Cerebellar cortex (tissue), 1 donor: Measurements from ENCODE around the gene POLR1A.

ENCODE experiments used
- DNase-seq: peaks from one replicate; pipeline ENCODE4 v3.0.0-alpha.2; 2015; ENCODE audit warnings: low spot score

POLR1A gene

DNA sequence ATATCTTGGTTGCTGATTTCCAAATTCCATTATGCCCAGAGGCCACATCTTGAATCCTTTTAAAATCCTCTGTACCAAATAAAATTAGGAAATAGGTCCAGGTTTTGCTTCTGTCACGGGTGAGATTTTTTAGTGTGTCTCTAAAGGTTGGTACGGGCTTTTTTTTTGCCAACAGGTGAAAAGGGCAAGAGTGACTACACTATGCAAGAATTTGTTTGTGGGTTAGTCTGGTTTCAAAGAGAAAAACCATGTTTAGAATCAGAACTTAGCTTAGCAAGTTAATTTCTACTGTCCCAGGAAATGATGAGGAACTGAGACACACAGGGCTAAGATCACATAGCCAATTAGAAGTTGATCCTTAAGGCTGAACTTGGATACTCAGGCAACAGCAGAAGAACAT lies 41.7 kb downstream of the POLR1A start:
- no peak for DNase-seq

GRCh38 chr2:86062043-86062442 lies 43.6 kb downstream of the POLR1A start:
- no peak for DNase-seq

- DNase-seq: no peak
Observed at GRCh38 chr2:86056590-86057331, 48.9 kb downstream of the POLR1A start.

GRCh38 chr2:86055314-86055713 lies 50.4 kb downstream of the POLR1A start:
- no peak for DNase-seq

GRCh38 chr2:86054535-86055082 lies 51.1 kb downstream of the POLR1A start:
- no peak for DNase-seq

GRCh38 chr2:86053166-86053565 lies 52.5 kb downstream of the POLR1A start:
- DNase-seq: no peak

GRCh38 chr2:86052676-86053075 lies 53.0 kb downstream of the POLR1A start:
- DNase-seq: no peak

GRCh38 chr2:86052265-86052664 lies 53.4 kb downstream of the POLR1A start:
- DNase-seq: no peak

DNA sequence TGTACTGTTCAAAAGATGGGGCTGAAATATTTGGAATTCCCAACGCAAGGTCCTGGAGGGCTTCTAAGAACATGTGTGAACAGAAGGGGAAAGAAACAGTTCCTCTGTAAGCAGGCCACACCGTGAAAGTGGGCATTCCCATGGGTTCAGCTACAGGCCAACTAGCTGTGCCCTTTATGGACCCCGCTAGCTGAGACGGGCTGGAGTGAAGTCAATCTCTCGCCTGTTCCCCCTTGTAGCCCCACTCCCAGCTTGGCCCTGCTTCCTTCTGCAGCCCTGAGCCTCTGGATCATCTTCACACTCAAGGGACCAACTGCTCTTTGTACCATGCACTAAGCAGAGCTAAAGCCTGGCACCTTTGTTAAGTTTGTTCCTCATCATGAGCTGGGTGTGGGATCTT lies 55.4 kb downstream of the POLR1A start:
- no peak for DNase-seq

DNA sequence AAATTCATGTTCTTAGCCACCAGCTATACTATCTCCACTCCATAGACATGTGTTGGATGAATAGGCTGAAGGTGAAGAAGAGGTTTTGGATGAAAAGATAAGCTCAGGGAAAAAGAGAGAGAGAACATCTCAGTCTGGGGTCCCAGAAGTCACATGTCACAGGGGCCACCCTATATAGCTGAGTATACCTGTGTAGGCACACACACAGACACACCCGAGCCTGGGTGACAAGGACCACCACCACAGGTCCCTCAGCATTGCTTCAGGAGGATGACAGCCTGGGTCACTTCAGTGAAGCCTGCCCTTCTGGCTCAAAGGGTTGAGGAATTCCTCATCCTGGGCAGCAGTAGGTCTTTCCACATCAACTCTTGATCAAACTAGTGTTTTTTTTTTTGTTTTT lies 56.2 kb downstream of the POLR1A start:
- no peak for DNase-seq

DNA sequence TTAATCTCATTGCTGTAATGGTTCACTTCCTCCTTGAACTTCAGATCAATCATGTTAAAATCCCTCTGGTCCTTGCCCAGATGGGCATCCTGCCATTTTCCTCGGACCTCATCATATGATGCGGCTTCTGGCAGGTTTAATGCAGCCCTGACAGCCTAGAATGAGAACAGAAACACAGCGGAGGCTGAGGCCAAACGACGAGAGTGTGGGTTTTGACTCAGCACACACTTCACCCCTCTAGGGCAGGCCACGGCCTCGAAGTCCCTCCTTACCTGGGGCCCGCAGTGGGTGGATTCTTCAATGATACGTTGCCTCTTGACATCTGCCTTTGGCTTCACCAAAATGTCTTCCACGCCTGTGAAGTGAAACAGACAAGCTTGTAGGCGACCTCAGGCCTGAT lies 56.8 kb downstream of the POLR1A start:
- DNase-seq: no peak

DNA sequence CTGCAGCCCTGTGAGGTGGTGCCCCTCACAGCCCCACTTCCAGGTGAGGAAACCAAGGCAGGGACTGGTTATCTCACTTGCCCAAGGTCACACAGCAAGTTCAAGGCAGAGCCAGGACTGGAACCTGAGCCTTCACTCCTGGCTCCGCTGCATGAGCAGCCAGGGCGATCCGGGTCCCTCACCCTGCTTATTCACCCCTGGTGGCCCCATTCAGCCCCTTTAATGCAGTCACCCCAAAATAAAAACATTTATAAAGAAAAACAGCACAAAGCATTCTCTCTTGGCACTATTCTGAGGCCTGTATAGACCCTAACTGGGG lies 57.3 kb downstream of the POLR1A start:
- DNase-seq: no peak

DNA sequence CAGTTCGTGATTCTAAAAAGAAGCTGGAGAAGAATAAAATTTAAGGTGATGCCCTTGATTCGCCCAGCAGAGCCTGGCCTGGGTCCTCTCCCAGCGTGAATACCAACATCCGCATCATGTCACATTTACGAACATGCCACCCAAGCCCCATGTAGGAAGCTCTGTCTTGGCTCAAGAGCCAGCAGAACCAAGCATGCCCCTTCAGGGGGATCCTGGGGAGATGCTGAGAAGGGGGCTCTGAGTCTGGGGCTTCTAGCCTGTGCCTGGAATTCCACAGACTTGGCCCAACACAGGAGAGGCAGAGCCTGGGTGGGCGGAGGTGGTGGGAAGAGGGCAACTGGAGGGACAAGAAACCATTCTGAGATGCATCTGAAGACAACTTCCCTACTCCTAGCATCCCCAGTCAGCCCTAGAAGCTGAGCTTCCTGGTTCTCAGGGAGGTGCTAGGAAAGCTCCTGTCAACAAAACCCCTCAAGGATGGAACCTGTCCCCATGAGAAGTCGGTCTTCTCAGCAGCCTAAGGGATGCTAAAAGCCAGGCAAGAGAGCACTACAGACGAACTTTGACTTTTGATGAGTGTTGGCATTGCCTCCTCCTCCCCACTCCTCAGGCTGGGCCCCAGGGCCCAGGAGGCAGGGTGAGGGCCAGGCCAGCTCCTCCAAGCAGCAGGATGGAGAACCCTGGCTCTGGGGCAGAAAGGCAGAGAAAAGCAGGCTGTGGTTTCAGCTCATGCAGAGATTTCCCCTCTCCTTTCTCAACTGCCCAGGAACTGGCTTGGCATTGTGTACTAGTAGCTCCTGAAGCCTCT lies 57.9 kb downstream of the POLR1A start:
- no peak for DNase-seq

DNA sequence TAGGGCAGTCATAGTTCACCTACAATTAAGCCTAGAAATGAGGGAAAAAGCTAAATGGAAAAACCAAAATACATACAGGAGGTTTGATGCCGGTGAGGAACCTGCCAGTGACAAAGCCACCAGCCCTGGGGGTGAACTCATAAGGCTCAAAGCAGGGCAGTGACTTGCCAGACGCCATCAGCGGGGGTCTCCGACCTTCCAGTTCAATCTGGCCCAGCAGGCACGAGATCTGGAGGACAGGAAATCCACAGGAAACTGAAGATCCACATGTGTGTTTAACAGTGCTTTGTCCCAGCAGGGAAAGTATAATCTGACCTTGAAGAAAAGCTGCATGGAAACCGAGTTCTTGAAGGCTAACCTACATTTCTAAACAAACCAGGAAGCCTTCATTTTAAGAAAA lies 60.1 kb downstream of the POLR1A start:
- no peak for DNase-seq

DNA sequence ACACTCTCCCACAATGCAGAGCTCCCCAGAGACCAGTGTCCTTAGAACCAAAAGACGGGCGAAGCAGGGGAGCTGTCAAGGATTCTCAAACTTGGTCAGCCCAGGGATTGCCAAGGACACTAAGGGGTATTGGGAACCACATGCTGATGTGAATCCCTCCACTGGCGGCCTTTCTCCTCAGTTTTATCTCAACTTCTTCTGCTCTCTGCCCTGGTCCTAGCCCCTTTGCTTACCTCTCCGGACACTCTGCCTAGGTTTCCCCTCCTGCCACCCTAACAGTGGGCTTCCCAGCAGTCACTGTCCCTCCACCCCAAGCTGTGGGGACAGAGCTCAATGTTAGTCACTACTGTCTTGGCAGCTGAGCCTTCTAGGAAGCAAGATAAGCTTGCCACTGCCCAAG lies 61.1 kb downstream of the POLR1A start:
- DNase-seq: no peak

GRCh38 chr2:86044045-86044444 lies 61.6 kb downstream of the POLR1A start:
- DNase-seq: no peak

DNA sequence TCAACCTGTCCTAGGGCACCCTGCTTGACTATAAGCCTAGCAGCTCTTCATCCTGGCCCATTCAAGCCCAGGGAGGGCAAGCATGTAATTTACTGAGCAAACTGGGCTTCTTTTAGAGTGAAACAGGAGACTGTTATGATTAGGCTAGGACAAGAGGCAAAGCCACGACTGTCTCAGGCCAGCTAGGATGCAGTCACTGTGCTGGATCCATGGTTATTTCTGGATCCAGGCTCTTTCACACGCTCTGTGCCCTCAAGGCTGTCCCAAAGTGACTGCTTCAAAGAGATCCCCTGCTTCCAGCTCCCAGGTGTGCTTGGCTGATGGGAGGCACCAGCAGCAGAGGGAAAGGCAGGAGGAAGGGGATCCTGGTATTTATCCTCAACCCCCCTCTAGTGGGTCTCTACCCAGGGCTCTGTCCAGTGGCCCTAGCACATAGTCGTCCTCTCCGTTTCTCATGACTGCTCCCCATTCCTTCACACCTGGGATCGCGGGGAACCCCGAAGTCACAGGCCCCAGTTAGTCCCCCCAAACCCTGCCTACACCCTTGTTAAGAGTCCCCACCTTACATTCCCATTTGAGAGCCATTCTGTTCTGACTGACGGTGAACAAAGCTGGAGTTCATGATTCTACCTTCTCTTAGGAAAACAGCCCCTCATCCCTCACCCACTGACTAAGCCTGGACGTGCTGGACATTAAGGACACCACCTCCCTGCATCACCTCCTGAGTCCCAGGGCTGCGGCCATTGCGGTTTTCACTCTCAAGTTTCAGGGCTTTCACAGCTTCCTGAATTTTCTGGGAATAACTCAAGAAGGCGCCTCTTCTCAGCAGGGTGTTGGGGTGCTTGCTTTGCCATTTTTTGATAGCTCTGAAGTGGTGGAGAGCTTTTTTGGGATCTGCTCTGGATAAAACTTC lies 63.2 kb downstream of the POLR1A start:
- DNase-seq: no peak

- no peak for DNase-seq
Observed at GRCh38 chr2:86039963-86040655, 65.6 kb downstream of the POLR1A start.

DNA sequence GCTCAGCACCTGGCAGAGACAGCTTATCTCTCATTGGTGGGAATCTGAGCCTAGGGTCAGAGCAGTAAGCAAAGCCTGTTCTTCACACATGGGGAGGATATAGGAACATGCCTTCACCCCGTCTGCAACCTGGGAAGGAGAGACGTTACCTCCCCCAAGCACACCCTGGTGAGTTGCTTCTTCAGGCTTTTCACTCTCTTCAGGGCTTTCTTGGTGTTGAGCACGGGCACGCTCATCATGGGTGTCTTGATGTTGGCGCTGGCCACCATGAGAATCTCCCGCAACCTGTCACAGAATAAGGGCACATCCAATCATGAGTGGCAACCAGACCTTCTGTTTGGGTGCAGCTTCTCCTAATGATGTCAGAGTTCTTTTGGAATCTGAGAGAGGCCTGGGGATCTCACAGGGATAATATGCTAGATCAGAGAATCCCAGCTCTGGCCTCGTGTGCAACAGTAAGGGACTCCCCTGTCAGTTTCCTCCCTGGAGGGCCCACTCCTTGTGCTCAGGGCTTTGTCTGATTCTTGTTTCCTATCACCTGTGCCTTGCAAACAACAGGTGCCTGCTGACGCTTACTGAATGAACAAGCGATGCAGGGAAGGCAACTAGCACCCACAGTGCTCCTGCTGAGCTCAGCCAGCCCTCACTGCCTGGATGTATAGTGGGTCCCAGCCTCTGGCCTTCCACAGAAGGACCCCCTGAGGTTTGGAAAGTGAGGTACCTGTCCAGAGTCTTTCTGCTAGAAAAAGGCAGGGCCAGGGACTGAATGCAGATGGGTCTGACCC lies 66.3 kb downstream of the POLR1A start:
- DNase-seq: no peak

GRCh38 chr2:86038291-86039081 lies 67.2 kb downstream of the POLR1A start:
- DNase-seq: no peak
